HL-60 (cell line): ENCODE data around the gene LAP3.

Experiments
- GABPA ChIP-seq: IDR thresholded peaks from 2 replicates; pipeline ENCODE4 v1.6.1; 2012; ENCODE audit warnings: low read depth
- POLR2AphosphoS5 ChIP-seq: IDR thresholded peaks from 2 replicates; pipeline ENCODE4 v1.6.1; 2012; ENCODE audit warnings: low read depth
- SPI1 ChIP-seq: IDR thresholded peaks from 2 replicates; pipeline ENCODE4 v1.6.1; 2012; ENCODE audit warnings: low read depth, mild to moderate bottlenecking, borderline replicate concordance
- TF ChIP-seq, protein P1 (sequence below): IDR thresholded peaks from one replicate; pipeline ENCODE4 v1.5.1; 2011; ENCODE audit warnings: low read length, control low read depth, inconsistent platforms; ENCODE audit not compliant: insufficient read depth
- TF ChIP-seq, protein P2 (sequence below): IDR thresholded peaks from 2 replicates; pipeline ENCODE4 v1.6.1; 2012; ENCODE audit warnings: low read depth; ENCODE audit not compliant: insufficient replicate concordance

GRCh38 chr4:17595471-17596005, 18.5 kb downstream of the LAP3 start:
- TF ChIP-seq, protein P1, sequence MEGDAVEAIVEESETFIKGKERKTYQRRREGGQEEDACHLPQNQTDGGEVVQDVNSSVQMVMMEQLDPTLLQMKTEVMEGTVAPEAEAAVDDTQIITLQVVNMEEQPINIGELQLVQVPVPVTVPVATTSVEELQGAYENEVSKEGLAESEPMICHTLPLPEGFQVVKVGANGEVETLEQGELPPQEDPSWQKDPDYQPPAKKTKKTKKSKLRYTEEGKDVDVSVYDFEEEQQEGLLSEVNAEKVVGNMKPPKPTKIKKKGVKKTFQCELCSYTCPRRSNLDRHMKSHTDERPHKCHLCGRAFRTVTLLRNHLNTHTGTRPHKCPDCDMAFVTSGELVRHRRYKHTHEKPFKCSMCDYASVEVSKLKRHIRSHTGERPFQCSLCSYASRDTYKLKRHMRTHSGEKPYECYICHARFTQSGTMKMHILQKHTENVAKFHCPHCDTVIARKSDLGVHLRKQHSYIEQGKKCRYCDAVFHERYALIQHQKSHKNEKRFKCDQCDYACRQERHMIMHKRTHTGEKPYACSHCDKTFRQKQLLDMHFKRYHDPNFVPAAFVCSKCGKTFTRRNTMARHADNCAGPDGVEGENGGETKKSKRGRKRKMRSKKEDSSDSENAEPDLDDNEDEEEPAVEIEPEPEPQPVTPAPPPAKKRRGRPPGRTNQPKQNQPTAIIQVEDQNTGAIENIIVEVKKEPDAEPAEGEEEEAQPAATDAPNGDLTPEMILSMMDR = no peak
- TF ChIP-seq POLR2AphosphoS5 (no peak), SPI1 (no peak), GABPA (no peak)
- TF ChIP-seq, protein P2, sequence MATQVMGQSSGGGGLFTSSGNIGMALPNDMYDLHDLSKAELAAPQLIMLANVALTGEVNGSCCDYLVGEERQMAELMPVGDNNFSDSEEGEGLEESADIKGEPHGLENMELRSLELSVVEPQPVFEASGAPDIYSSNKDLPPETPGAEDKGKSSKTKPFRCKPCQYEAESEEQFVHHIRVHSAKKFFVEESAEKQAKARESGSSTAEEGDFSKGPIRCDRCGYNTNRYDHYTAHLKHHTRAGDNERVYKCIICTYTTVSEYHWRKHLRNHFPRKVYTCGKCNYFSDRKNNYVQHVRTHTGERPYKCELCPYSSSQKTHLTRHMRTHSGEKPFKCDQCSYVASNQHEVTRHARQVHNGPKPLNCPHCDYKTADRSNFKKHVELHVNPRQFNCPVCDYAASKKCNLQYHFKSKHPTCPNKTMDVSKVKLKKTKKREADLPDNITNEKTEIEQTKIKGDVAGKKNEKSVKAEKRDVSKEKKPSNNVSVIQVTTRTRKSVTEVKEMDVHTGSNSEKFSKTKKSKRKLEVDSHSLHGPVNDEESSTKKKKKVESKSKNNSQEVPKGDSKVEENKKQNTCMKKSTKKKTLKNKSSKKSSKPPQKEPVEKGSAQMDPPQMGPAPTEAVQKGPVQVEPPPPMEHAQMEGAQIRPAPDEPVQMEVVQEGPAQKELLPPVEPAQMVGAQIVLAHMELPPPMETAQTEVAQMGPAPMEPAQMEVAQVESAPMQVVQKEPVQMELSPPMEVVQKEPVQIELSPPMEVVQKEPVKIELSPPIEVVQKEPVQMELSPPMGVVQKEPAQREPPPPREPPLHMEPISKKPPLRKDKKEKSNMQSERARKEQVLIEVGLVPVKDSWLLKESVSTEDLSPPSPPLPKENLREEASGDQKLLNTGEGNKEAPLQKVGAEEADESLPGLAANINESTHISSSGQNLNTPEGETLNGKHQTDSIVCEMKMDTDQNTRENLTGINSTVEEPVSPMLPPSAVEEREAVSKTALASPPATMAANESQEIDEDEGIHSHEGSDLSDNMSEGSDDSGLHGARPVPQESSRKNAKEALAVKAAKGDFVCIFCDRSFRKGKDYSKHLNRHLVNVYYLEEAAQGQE = no peak
